ENCODE data around the gene TNFRSF6B. TPM values are rescaled to one million over a fixed set of nuclear protein-coding genes. Genes with fewer than 3 reads are reported as not detected.

Gene TNFRSF6B
- total and polyA plus RNA-seq, 4 donors = 1.6 to 195 (median 32.7) TPM

DNA sequence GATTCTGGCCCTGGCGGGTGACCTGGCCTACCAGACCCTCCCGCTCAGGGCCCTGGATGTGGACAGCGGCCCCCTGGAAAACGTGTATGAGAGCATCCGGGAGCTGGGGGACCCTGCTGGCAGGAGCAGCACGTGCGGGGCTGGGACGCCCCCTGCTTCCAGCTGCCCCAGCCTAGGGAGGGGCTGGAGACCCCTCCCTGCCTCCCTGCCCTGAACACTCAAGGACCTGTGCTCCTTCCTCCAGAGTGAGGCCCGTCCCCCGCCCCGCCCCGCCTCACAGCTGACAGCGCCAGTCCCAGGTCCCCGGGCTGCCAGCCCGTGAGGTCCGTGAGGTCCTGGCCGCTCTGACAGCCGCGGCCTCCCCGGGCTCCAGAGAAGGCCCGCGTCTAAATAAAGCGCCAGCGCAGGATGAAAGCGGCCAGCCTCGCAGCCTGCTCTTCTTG, 42.3 kb downstream of the TNFRSF6B start:
- TF ChIP-seq, protein P1, sequence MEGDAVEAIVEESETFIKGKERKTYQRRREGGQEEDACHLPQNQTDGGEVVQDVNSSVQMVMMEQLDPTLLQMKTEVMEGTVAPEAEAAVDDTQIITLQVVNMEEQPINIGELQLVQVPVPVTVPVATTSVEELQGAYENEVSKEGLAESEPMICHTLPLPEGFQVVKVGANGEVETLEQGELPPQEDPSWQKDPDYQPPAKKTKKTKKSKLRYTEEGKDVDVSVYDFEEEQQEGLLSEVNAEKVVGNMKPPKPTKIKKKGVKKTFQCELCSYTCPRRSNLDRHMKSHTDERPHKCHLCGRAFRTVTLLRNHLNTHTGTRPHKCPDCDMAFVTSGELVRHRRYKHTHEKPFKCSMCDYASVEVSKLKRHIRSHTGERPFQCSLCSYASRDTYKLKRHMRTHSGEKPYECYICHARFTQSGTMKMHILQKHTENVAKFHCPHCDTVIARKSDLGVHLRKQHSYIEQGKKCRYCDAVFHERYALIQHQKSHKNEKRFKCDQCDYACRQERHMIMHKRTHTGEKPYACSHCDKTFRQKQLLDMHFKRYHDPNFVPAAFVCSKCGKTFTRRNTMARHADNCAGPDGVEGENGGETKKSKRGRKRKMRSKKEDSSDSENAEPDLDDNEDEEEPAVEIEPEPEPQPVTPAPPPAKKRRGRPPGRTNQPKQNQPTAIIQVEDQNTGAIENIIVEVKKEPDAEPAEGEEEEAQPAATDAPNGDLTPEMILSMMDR (IDR thresholded peaks at IDR 0.05; ENCODE audit: control extremely low read depth, extremely low read depth) = no peak
- ATAC-seq (ENCODE audit: insufficient read depth, low FRiP score) (no peak), DNase-seq (peak; percentile 67 to 71 (median 70))
- no peaks in the 10 kb centered on the region for H3K27me3 ChIP-seq (ENCODE audit: control insufficient read depth in 3 of 3, insufficient read depth in 3 of 3, low read length in 2 of 3)
- H3K9me3 ChIP-seq (ENCODE audit: control insufficient read depth in 4 of 4, insufficient read depth in 3 of 4, low read length in 3 of 4) = no peaks in the 10 kb centered on the region
- peak overlapping the region; percentile 73 to 82 for H3K27ac ChIP-seq (ENCODE audit: low read depth in 1 of 2, low read length in 1 of 2)
- peaks cover 0 to 22% (median 7%) of the 10 kb centered on the region in 5 donors for H3K4me1 ChIP-seq (ENCODE audit: control insufficient read depth in 5 of 5, insufficient read depth in 5 of 5, low read length in 5 of 5)
- peaks cover 0 to 48% (median 11%) of the 10 kb centered on the region in 4 donors for H3K36me3 ChIP-seq (ENCODE audit: control insufficient read depth in 4 of 4, insufficient read depth in 4 of 4, low read length in 4 of 4)
- H3K4me3 ChIP-seq = no peak overlapping the region
- no peak overlapping the region for H3K9ac ChIP-seq (ENCODE audit: insufficient read depth in 1 of 2, low read length in 2 of 2)
- WGBS, 2 donors = 16 to 17% methylated on average over 22 to 26 of the region's 26 CpGs

DNA sequence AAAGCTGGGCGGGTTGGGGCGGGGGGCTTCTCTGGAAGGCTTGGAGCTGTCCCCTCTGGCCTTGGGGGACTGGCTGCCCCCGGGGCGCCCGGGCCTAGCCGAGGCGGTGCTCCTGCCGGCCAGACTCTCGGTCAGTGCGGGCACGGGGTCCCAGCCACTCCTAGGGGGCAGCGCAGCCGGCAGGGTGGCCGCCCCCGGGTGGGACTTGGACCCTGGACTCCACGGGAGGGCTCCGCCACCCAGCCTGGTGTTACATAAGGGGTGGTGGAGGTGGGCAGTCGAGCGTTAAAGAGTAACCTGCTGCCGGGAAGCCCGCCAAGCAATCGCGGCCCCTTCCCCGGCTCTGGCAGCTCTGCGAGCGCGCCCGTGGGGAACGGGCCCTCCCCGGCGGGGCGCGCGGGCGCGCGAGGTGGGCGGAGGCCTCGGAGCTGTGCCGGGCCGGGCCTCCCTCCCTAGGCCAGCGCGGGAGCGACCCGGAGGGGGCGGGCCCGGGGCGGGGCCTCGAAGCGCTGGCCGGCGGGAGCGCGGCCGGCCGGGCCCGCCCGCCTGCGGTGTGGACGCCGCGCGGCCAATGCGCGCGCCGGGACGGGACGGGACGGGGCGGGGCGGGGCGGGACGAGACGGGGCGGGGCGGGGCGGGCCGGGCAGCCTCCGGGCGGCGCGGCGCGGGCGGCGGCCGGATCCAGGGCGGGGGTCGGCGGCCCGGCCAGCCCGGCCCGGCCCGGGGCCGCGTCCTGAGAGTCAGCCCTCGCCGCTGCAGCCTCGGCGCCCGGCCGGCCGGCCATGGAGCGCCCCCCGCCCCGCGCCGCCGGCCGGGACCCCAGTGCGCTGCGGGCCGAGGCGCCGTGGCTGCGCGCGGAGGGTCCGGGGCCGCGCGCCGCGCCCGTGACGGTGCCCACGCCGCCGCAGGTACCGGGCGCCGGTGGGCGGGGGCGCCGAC, 42.9 kb downstream of the TNFRSF6B start, which contains the start of gene SLC2A4RG:
SLC2A4RG (plus strand) TSS at position 647 of the 940 bp plus-strand sequence; CDS start at position 784, 137 bp downstream.
- H3K36me3 ChIP-seq (ENCODE audit: control insufficient read depth in 4 of 4, insufficient read depth in 4 of 4, low read length in 4 of 4) = peaks cover 0 to 41% (median 8%) of the 10 kb centered on the region in 4 donors
- TF ChIP-seq, protein P1 (IDR thresholded peaks at IDR 0.05; ENCODE audit: control extremely low read depth, extremely low read depth) = no peak
- ATAC-seq (ENCODE audit: insufficient read depth, low FRiP score) (peak; percentile 53), DNase-seq (peak; percentile 83 to 95 (median 85))
- no peak within 1 kb of the TSS for H3K9ac ChIP-seq (ENCODE audit: insufficient read depth in 1 of 2, low read length in 2 of 2)
- no peaks in the 10 kb centered on the region for H3K27me3 ChIP-seq (ENCODE audit: control insufficient read depth in 3 of 3, insufficient read depth in 3 of 3, low read length in 2 of 3)
- peak within 1 kb of the TSS; percentile 59 for H3K4me3 ChIP-seq
- no peaks in the 10 kb centered on the region for H3K9me3 ChIP-seq (ENCODE audit: control insufficient read depth in 4 of 4, insufficient read depth in 3 of 4, low read length in 3 of 4)
- peaks cover 0 to 22% (median 7%) of the 10 kb centered on the region in 5 donors for H3K4me1 ChIP-seq (ENCODE audit: control insufficient read depth in 5 of 5, insufficient read depth in 5 of 5, low read length in 5 of 5)
- peak within 1 kb of the TSS; percentile 81 to 83 for H3K27ac ChIP-seq (ENCODE audit: low read depth in 1 of 2, low read length in 1 of 2)
- 1 to 3% methylated on average over 34 to 136 of the region's 136 CpGs for WGBS, 2 donors

DNA sequence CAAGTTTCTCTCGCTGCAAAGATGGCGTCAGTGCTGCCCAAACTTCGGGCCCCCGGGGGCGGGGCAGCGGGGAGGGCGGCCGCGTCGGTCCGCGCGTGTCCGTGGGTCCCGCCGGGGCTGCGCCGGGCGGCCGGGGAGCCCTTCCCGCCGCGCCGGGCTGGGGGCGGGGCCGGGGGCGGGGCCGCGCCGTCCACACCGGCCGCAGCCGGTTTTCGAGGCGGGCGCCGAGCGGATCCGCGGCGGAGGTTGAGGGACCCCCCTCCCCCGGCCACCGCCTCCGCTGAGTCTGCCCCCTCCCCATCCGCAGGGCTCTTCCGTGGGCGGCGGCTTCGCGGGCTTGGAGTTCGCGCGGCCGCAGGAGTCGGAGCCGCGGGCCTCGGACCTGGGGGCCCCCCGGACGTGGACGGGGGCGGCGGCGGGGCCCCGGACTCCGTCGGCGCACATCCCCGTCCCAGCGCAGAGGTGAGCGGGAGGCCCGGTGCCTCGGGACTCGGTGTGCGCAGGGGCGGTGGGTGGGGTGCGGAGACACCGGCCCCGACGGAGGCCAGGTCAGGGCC, 43.7 kb downstream of the TNFRSF6B start:
- peak overlapping the region; percentile 59 for H3K4me3 ChIP-seq
- peaks cover 0 to 27% (median 9%) of the 10 kb centered on the region in 5 donors for H3K4me1 ChIP-seq (ENCODE audit: control insufficient read depth in 5 of 5, insufficient read depth in 5 of 5, low read length in 5 of 5)
- H3K27me3 ChIP-seq (ENCODE audit: control insufficient read depth in 3 of 3, insufficient read depth in 3 of 3, low read length in 2 of 3) = no peaks in the 10 kb centered on the region
- peak; percentile 57 to 84 (median 71) for DNase-seq
- H3K9me3 ChIP-seq (ENCODE audit: control insufficient read depth in 4 of 4, insufficient read depth in 3 of 4, low read length in 3 of 4) = no peaks in the 10 kb centered on the region
- ATAC-seq (ENCODE audit: insufficient read depth, low FRiP score) = peak; percentile 17
- 1% methylated on average over 55 to 80 of the region's 80 CpGs for WGBS, 2 donors
- TF ChIP-seq, protein P1 (IDR thresholded peaks at IDR 0.05; ENCODE audit: control extremely low read depth, extremely low read depth) = no peak
- no peak overlapping the region for H3K9ac ChIP-seq (ENCODE audit: insufficient read depth in 1 of 2, low read length in 2 of 2)
- peak overlapping the region; percentile 81 to 83 for H3K27ac ChIP-seq (ENCODE audit: low read depth in 1 of 2, low read length in 1 of 2)
- peaks cover 0 to 34% (median 8%) of the 10 kb centered on the region in 4 donors for H3K36me3 ChIP-seq (ENCODE audit: control insufficient read depth in 4 of 4, insufficient read depth in 4 of 4, low read length in 4 of 4)
